Measurements from ENCODE around the gene KCNN4. TPM values are rescaled to one million over a fixed set of nuclear protein-coding genes. Genes with fewer than 3 reads are reported as not detected.

The KCNN4 gene
- total RNA-seq, 6 experiments from 2014 or later: 0.53 to 3.1 (median 0.81) TPM

GRCh38 chr19:43723588-43723987, 57.2 kb downstream of the KCNN4 start:
- Mint-ChIP-seq H3K36me3 (ENCODE audit: low read depth) (peaks cover 6% of the 10 kb centered on the region; the same call in 1 of the 2 replicates), H3K27me3 (ENCODE audit: insufficient read depth) (peaks cover 6% of the 10 kb centered on the region), H3K27ac (no peak overlapping the region), H3K4me3 (no peak overlapping the region), H3K9me3 (no peaks in the 10 kb centered on the region), H3K4me1 (ENCODE audit: low read depth) (no peaks in the 10 kb centered on the region)
- peak; percentile 70 for TF ChIP-seq CTCF (IDR thresholded peaks at IDR 0.05)
- DNase-seq: no peak

- Mint-ChIP-seq H3K36me3 (ENCODE audit: low read depth) (no peaks in the 10 kb centered on the region), H3K4me1 (ENCODE audit: low read depth) (no peaks in the 10 kb centered on the region), H3K4me3 (no peak overlapping the region), H3K9me3 (no peaks in the 10 kb centered on the region), H3K27ac (no peak overlapping the region), H3K27me3 (ENCODE audit: insufficient read depth) (peaks cover 6% of the 10 kb centered on the region)
- no peak for DNase-seq
- TF ChIP-seq CTCF (IDR thresholded peaks at IDR 0.05): no peak
These were observed 59.2 kb downstream of the KCNN4 start for GRCh38 chr19:43721469-43722048.

- Mint-ChIP-seq H3K27ac (no peak overlapping the region), H3K36me3 (ENCODE audit: low read depth) (no peaks in the 10 kb centered on the region), H3K27me3 (ENCODE audit: insufficient read depth) (peaks cover 6% of the 10 kb centered on the region), H3K9me3 (no peaks in the 10 kb centered on the region), H3K4me1 (ENCODE audit: low read depth) (no peaks in the 10 kb centered on the region), H3K4me3 (no peak overlapping the region)
- DNase-seq: no peak
- no peak for TF ChIP-seq CTCF (IDR thresholded peaks at IDR 0.05)
These were observed 59.8 kb downstream of the KCNN4 start for GRCh38 chr19:43720936-43721335.

- H3K4me3 Mint-ChIP-seq: no peak overlapping the region
- DNase-seq: no peak
- no peak for TF ChIP-seq CTCF (IDR thresholded peaks at IDR 0.05)
- H3K27me3 Mint-ChIP-seq (ENCODE audit: insufficient read depth): peaks cover 6% of the 10 kb centered on the region
- no peak overlapping the region for H3K27ac Mint-ChIP-seq
- H3K4me1 Mint-ChIP-seq (ENCODE audit: low read depth): no peaks in the 10 kb centered on the region
- no peaks in the 10 kb centered on the region for H3K36me3 Mint-ChIP-seq (ENCODE audit: low read depth)
- no peaks in the 10 kb centered on the region for H3K9me3 Mint-ChIP-seq
These were observed 60.9 kb downstream of the KCNN4 start for GRCh38 chr19:43719918-43720317.

DNA sequence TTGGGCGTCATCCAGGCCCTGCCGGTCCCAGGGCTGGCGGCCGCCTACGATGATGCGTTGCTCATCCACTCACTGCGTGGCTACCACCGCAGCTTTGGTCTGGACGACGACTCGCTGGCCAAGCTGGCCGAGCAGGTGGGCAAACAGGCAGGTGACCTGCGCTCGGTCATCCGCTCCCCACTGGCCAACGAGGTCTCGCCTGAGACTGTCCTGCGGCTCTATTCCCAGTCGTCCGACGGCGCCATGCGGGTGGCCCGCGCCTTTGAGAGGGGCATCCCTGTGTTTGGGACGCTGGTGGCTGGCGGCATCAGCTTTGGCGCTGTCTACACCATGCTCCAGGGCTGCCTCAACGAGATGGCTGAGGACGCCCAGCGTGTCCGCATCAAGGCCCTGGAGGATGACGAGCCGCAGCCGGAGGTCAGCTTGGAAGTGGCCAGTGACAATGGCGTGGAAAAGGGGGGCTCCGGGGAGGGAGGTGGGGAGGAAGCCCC, 61.4 kb downstream of the KCNN4 start:
- Mint-ChIP-seq H3K9me3 (no peaks in the 10 kb centered on the region), H3K4me3 (no peak overlapping the region), H3K27ac (no peak overlapping the region), H3K36me3 (ENCODE audit: low read depth) (no peaks in the 10 kb centered on the region), H3K27me3 (ENCODE audit: insufficient read depth) (peaks cover 6% of the 10 kb centered on the region), H3K4me1 (ENCODE audit: low read depth) (no peaks in the 10 kb centered on the region)
- DNase-seq: no peak
- TF ChIP-seq CTCF (IDR thresholded peaks at IDR 0.05): no peak

Data from HFFc6 (cell line).